Breast epithelium (tissue), 4 donors: ENCODE data around the gene PLXNA2. TPM values are rescaled to one million over a fixed set of nuclear protein-coding genes. Genes with fewer than 3 reads are reported as not detected.

Source experiments
- DNase-seq, 2 donors: peaks; one replicate each; pipeline ENCODE4 v3.0.0-alpha.2; 2019; ENCODE audit warnings: low spot score in 2 of 2
- H3K27ac ChIP-seq, 2 donors: fragments of 200-600 bp; sonication (generic) in 1 of 2; one replicate each; pipeline ENCODE4 v1.5.1; 2016 to 2019; ENCODE audit warnings: mild to moderate bottlenecking in 1 of 2
- H3K27me3 ChIP-seq, 2 donors: fragments of 200-600 bp; sonication (generic) in 1 of 2; one replicate each; pipeline versions ENCODE4 v1.5.1 to v1.6.0; 2017 to 2019; ENCODE audit warnings: control low read depth in 1 of 2, mild to moderate bottlenecking in 1 of 2
- H3K36me3 ChIP-seq: fragments of 200-600 bp; one replicate; pipeline ENCODE4 v1.5.1; 2019
- H3K4me1 ChIP-seq, 2 donors: fragments of 200-600 bp; sonication (generic); one replicate each; pipeline ENCODE4 v1.5.1; 2016 to 2019; ENCODE audit warnings: control low read depth in 1 of 2
- H3K4me3 ChIP-seq, 3 donors: fragments of 200-600 bp; sonication (generic); 1 replicate in 2 of 3; 2 replicates in 1 of 3; pipeline ENCODE4 v1.5.1; 2016 to 2019; ENCODE audit warnings: mild to moderate bottlenecking in 3 of 3, moderate library complexity in 2 of 3
- H3K9me3 ChIP-seq, 2 donors: fragments of 200-600 bp; sonication (generic) in 1 of 2; one replicate each; pipeline ENCODE4 v1.5.1; 2016 to 2019; ENCODE audit warnings: control low read depth in 1 of 2
- CTCF ChIP-seq, 3 donors: fragments of 450-650 bp; IDR thresholded peaks; one replicate each; pipeline ENCODE4 v1.5.1; 2016 to 2017; ENCODE audit warnings: antibody characterized with exemption in 3 of 3, mild to moderate bottlenecking in 3 of 3, moderate library complexity in 3 of 3
- POLR2A ChIP-seq: fragments of 450-650 bp; IDR thresholded peaks from one replicate; pipeline ENCODE4 v1.6.1; 2016; ENCODE audit warnings: antibody characterized with exemption, mild to moderate bottlenecking, moderate library complexity
- POLR2AphosphoS5 ChIP-seq, 3 donors: sonication (generic); formaldehyde crosslinking; IDR thresholded peaks; one replicate each; pipeline ENCODE4 v1.6.1; 2017; ENCODE audit warnings: antibody characterized with exemption in 3 of 3
- intact Hi-C: fragments of 100-400 bp; cut with DNase I; formaldehyde crosslinking; loops from one replicate; pipeline ENCODE4 v1.15.1; 2023; ENCODE audit warnings: low total_unique reads
- total RNA-seq, 3 donors: library from RNA; depleted of rRNA; stranded (reverse); fragments of >200 nt; gene quantifications; one replicate each; pipeline ENCODE4 v1.1.0, GENCODE V29; 2016

PLXNA2 gene
- total RNA-seq, 3 donors from 2014 or later, result 11.3 to 18.2 (median 11.5) TPM

- Histone ChIP-seq H3K4me1 (no peaks in the 10 kb centered on the region), H3K27me3 (no peaks in the 10 kb centered on the region), H3K9me3 (no peaks in the 10 kb centered on the region), H3K36me3 (no peaks in the 10 kb centered on the region), H3K27ac (no peak overlapping the region), H3K4me3 (no peak overlapping the region)
- intact Hi-C loops, result no loop called here
- DNase-seq, result no peak
- no peak for TF ChIP-seq POLR2A
- no peak for TF ChIP-seq POLR2AphosphoS5 (IDR thresholded peaks at IDR 0.05)
- TF ChIP-seq CTCF (IDR thresholded peaks at IDR 0.05), result no peak
These were observed 143.3 kb downstream of the PLXNA2 start for GRCh38 chr1:208100906-208101305.

- TF ChIP-seq POLR2A, result no peak
- no peak for TF ChIP-seq POLR2AphosphoS5 (IDR thresholded peaks at IDR 0.05)
- no peak for TF ChIP-seq CTCF (IDR thresholded peaks at IDR 0.05)
- no peak overlapping the region for H3K4me3 ChIP-seq
- H3K4me1 ChIP-seq, result no peaks in the 10 kb centered on the region
- no peak overlapping the region for H3K27ac ChIP-seq
- intact Hi-C loops, result no loop called here
- no peaks in the 10 kb centered on the region for H3K36me3 ChIP-seq
- no peak for DNase-seq
- H3K9me3 ChIP-seq, result no peaks in the 10 kb centered on the region
- H3K27me3 ChIP-seq, result no peaks in the 10 kb centered on the region
These were observed 144.1 kb downstream of the PLXNA2 start for GRCh38 chr1:208100106-208100505.

- no peaks in the 10 kb centered on the region for H3K4me1 ChIP-seq
- no peak overlapping the region for H3K27ac ChIP-seq
- H3K27me3 ChIP-seq, result no peaks in the 10 kb centered on the region
- no peak overlapping the region for H3K4me3 ChIP-seq
- TF ChIP-seq CTCF (IDR thresholded peaks at IDR 0.05), result no peak
- no peak for TF ChIP-seq POLR2AphosphoS5 (IDR thresholded peaks at IDR 0.05)
- TF ChIP-seq POLR2A, result no peak
- intact Hi-C loops, result loop anchor here (2.0 kb wide), 1 partner anchor 154 kb away; no protein-coding TSS in a partner anchor
- no peak for DNase-seq
- H3K36me3 ChIP-seq, result no peaks in the 10 kb centered on the region
- H3K9me3 ChIP-seq, result no peaks in the 10 kb centered on the region
These were observed 145.4 kb downstream of the PLXNA2 start for GRCh38 chr1:208098773-208099172.

GRCh38 chr1:208093754-208094719 is 150.1 kb downstream of the PLXNA2 start:
- no peaks in the 10 kb centered on the region for H3K36me3 ChIP-seq
- intact Hi-C loops, result no loop called here

More at GRCh38 chr1:208093754-208094719, 150.1 kb downstream of the PLXNA2 start:
- TF ChIP-seq POLR2AphosphoS5 (IDR thresholded peaks at IDR 0.05) (no peak), CTCF (IDR thresholded peaks at IDR 0.05) (peak; percentile 30 to 62 (median 60))
- Histone ChIP-seq H3K4me3 (no peak overlapping the region), H3K4me1 (peaks cover 0 to 4% of the 10 kb centered on the region in 2 donors), H3K27me3 (no peaks in the 10 kb centered on the region), H3K9me3 (no peaks in the 10 kb centered on the region), H3K27ac (no peak overlapping the region)
- peak; percentile 55 to 61 for DNase-seq
